ENCODE data around the gene PEX26.

Gene PEX26

GRCh38 chr22:18104566-18104965, 26.8 kb downstream of the PEX26 start:
- TF ChIP-seq CTCF (IDR thresholded peaks at IDR 0.05): no peak

- no peak for TF ChIP-seq CTCF (IDR thresholded peaks at IDR 0.05)
These were observed 30.4 kb downstream of the PEX26 start for GRCh38 chr22:18108187-18108586.

GRCh38 chr22:18109410-18110193, 31.8 kb downstream of the PEX26 start:
- no peak for TF ChIP-seq CTCF (IDR thresholded peaks at IDR 0.05)

GRCh38 chr22:18110194-18110953, 32.6 kb downstream of the PEX26 start, which contains the start of gene TUBA8:
Gene TUBA8 (plus strand): TSS chr22:18110809. CDS start chr22:18110866, 57 bp downstream.
- TF ChIP-seq CTCF (IDR thresholded peaks at IDR 0.05): no peak

- no peak for TF ChIP-seq CTCF (IDR thresholded peaks at IDR 0.05)
These were observed 33.4 kb downstream of the PEX26 start for GRCh38 chr22:18110954-18111758.

- TF ChIP-seq CTCF (IDR thresholded peaks at IDR 0.05): no peak
These were observed 34.1 kb downstream of the PEX26 start for GRCh38 chr22:18111759-18112330.

GRCh38 chr22:18112440-18112839, 34.6 kb downstream of the PEX26 start:
- no peak for TF ChIP-seq CTCF (IDR thresholded peaks at IDR 0.05)
